ENCODE results near the gene AP3M1. TPM values are rescaled to one million over a fixed set of nuclear protein-coding genes. Genes with fewer than 3 reads are reported as not detected.

Gene AP3M1
- total RNA-seq, 1 experiment from 2014 or later: 59.4 TPM

DNA sequence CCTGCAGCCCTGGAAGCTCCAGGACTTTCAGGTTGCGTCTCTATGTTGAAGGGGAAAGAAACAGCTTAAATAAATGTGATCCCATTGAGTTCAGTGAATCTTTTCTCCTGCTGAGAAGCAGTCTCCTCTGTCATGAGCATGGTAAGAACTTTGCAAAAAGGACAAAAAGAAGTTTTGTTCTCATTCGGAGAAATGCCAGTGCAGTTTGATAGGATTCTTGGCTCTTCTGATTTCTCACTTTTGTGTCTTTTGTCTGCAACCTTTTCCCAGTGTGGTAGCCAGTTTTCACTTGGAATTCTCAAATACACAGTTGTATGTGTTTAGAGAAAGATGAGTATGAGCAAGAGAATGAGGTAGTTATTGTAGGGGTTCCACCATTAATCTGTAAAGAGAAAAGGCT lies 64.3 kb downstream of the AP3M1 start:
- Histone ChIP-seq H3K4me1 (replicated peaks; ENCODE audit: insufficient read depth) (0 out of 2 replicates have a peak, but pooled peaks cover 2% of the 10 kb centered on the region), H4K20me1 (ENCODE audit: insufficient read depth) (peaks cover 9% of the 10 kb centered on the region; the same call in 1 of the 2 replicates), H3K79me2 (ENCODE audit: low read depth) (peaks cover 10% of the 10 kb centered on the region; the same call in 1 of the 2 replicates), H2AFZ (no peak overlapping the region), H3F3A (ENCODE audit: insufficient read depth, low read depth) (peaks cover 60% of the 10 kb centered on the region), H3K36me3 (ENCODE audit: low read depth) (peaks cover 40% of the 10 kb centered on the region; the same call in 1 of the 2 replicates), H3K4me3 (no peak overlapping the region), H3K27ac (no peak overlapping the region), H3K27me3 (ENCODE audit: insufficient read depth, low read depth) (no peaks in the 10 kb centered on the region), H3K9me3 (ENCODE audit: insufficient read depth, low read depth) (no peaks in the 10 kb centered on the region), H3K9me2 (ENCODE audit: insufficient read depth) (no peaks in the 10 kb centered on the region), H3K4me2 (no peak overlapping the region)
- CTCF ChIA-PET: no interaction called here
- intact Hi-C loops (cut with micrococcal nuclease; ENCODE audit: unreplicated experiment): no loop called here
- no TSS peak for BruUV-seq (replicated peaks)
- TF ChIP-seq EZH2 (IDR thresholded peaks at IDR 0.05; ENCODE audit: low read depth): no peak
- TF ChIP-seq, protein P1, sequence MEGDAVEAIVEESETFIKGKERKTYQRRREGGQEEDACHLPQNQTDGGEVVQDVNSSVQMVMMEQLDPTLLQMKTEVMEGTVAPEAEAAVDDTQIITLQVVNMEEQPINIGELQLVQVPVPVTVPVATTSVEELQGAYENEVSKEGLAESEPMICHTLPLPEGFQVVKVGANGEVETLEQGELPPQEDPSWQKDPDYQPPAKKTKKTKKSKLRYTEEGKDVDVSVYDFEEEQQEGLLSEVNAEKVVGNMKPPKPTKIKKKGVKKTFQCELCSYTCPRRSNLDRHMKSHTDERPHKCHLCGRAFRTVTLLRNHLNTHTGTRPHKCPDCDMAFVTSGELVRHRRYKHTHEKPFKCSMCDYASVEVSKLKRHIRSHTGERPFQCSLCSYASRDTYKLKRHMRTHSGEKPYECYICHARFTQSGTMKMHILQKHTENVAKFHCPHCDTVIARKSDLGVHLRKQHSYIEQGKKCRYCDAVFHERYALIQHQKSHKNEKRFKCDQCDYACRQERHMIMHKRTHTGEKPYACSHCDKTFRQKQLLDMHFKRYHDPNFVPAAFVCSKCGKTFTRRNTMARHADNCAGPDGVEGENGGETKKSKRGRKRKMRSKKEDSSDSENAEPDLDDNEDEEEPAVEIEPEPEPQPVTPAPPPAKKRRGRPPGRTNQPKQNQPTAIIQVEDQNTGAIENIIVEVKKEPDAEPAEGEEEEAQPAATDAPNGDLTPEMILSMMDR (conservative IDR thresholded peaks at IDR 0.05): no peak
- no peak for DNase-seq
- POLR2A ChIA-PET (ENCODE audit: unreplicated experiment): no interaction called here

DNA sequence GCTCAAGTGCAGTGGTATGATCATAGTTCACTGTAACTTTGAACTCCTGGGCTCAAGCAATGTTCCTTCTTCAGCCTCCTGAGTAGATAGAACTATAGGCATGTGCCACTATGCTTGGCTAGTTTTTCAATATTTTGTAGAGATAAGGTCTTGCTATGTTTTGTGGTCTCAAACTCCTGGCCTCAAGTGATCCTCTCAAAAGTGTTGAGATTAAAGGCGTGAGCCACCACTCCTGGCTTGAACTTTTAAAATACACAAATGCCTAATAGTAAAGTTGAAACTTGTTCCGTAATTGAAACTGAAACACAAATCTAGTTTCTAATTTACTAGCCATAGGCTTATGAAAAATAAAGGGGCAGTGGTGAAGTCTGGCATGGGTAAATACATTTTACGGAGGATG lies 65.7 kb downstream of the AP3M1 start:
- CTCF ChIA-PET: no interaction called here
- Histone ChIP-seq H3K79me2 (ENCODE audit: low read depth) (peaks cover 23% of the 10 kb centered on the region; the same call in 1 of the 2 replicates), H3K9me2 (ENCODE audit: insufficient read depth) (no peaks in the 10 kb centered on the region), H3K36me3 (ENCODE audit: low read depth) (peaks cover 34% of the 10 kb centered on the region; the same call in 1 of the 2 replicates), H3F3A (ENCODE audit: insufficient read depth, low read depth) (peaks cover 64% of the 10 kb centered on the region), H3K27ac (no peak overlapping the region), H3K27me3 (ENCODE audit: insufficient read depth, low read depth) (no peaks in the 10 kb centered on the region), H4K20me1 (ENCODE audit: insufficient read depth) (peaks cover 9% of the 10 kb centered on the region; the same call in 1 of the 2 replicates), H3K4me1 (replicated peaks; ENCODE audit: insufficient read depth) (peaks cover 16% of the 10 kb centered on the region), H3K9me3 (ENCODE audit: insufficient read depth, low read depth) (no peaks in the 10 kb centered on the region), H3K4me3 (no peak overlapping the region), H2AFZ (no peak overlapping the region), H3K4me2 (no peak overlapping the region)
- TF ChIP-seq EZH2 (IDR thresholded peaks at IDR 0.05; ENCODE audit: low read depth): no peak
- TF ChIP-seq, protein P1 (conservative IDR thresholded peaks at IDR 0.05): no peak
- intact Hi-C loops (cut with micrococcal nuclease; ENCODE audit: unreplicated experiment): loop anchor here (5.0 kb wide), 2 partner anchors 73 to 128 kb away; no protein-coding TSS in a partner anchor
- POLR2A ChIA-PET (ENCODE audit: unreplicated experiment): no interaction called here
- no peak for DNase-seq
- BruUV-seq (replicated peaks): no TSS peak

DNA sequence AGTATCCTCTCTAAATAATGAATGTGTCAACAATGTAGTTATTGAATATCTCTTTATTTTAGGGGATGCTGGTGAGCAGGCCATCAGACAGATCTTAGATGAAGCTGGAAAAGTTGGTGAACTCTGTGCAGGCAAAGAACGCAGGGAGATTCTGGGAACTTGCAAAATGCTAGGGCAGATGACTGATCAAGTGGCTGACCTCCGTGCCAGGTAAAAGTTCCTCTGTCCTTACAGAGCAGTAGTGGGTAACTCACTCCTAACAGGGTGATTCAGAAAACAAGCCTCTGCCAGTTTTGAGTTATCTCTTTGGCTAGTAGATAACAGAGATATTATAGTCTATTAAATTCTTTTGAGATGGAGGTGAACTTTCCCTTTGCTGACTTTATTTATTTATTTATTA lies 67.3 kb downstream of the AP3M1 start:
- no TSS peak for BruUV-seq (replicated peaks)
- Histone ChIP-seq H3K27me3 (ENCODE audit: insufficient read depth, low read depth) (no peaks in the 10 kb centered on the region), H3K36me3 (ENCODE audit: low read depth) (peaks cover 22% of the 10 kb centered on the region; the same call in 1 of the 2 replicates), H3K4me1 (replicated peaks; ENCODE audit: insufficient read depth) (peaks cover 33% of the 10 kb centered on the region), H3K4me3 (no peak overlapping the region), H3K4me2 (no peak overlapping the region), H3F3A (ENCODE audit: insufficient read depth, low read depth) (peaks cover 70% of the 10 kb centered on the region), H3K27ac (no peak overlapping the region), H4K20me1 (ENCODE audit: insufficient read depth) (0 out of 2 replicates have a peak, but pooled peaks cover 3% of the 10 kb centered on the region), H3K9me3 (ENCODE audit: insufficient read depth, low read depth) (no peaks in the 10 kb centered on the region), H3K79me2 (ENCODE audit: low read depth) (peaks cover 30% of the 10 kb centered on the region; the same call in 1 of the 2 replicates), H2AFZ (no peak overlapping the region), H3K9me2 (ENCODE audit: insufficient read depth) (no peaks in the 10 kb centered on the region)
- intact Hi-C loops (cut with micrococcal nuclease; ENCODE audit: unreplicated experiment): loop anchor here (5.0 kb wide), 2 partner anchors 71 to 126 kb away; no protein-coding TSS in a partner anchor
- no peak for DNase-seq
- CTCF ChIA-PET: no interaction called here
- TF ChIP-seq EZH2 (IDR thresholded peaks at IDR 0.05; ENCODE audit: low read depth): no peak
- TF ChIP-seq, protein P1 (conservative IDR thresholded peaks at IDR 0.05): no peak
- POLR2A ChIA-PET (ENCODE audit: unreplicated experiment): no interaction called here
